GM21737 (cell line): Measurements from ENCODE around the gene PIKFYVE.

Experiments used
- ATAC-seq: cut with Tn5 transposase; IDR thresholded peaks from one replicate; pipeline ENCODE4 v1.9.1; 2021; ENCODE audit warnings: mild to moderate bottlenecking, moderate library complexity; ENCODE audit not compliant: unreplicated experiment

PIKFYVE gene

GRCh38 chr2:208407667-208408066 is 141.6 kb downstream of the PIKFYVE start:
- ATAC-seq = no peak
